ENCODE data around the gene SIK1.
"Not testable (repeated sequence)": the region's sequence is repeated elsewhere in the genome, so short reads cannot be mapped to it uniquely, and the experiment has no call there.

DNA sequence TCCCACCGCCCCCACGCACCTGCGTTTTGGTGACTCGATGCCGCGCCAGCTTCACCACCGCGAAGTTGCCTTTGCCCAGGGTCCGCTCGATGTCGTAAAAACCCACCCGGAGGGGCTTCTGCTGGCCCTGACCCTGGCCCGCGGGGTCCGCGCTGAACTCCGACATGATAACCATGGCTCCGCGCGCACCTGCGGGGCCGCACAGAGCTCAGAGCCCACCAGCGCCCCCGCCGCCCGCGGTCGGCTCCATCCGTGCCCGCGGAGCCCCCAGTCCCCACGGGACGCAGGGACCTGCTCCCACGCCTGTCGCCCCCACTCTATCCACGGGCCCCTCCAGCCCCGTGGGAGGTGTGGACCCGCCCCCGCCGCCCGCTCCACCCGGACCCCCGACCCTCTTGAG, 927 bp downstream of the SIK1 start:
- TF ChIP-seq, protein P1, sequence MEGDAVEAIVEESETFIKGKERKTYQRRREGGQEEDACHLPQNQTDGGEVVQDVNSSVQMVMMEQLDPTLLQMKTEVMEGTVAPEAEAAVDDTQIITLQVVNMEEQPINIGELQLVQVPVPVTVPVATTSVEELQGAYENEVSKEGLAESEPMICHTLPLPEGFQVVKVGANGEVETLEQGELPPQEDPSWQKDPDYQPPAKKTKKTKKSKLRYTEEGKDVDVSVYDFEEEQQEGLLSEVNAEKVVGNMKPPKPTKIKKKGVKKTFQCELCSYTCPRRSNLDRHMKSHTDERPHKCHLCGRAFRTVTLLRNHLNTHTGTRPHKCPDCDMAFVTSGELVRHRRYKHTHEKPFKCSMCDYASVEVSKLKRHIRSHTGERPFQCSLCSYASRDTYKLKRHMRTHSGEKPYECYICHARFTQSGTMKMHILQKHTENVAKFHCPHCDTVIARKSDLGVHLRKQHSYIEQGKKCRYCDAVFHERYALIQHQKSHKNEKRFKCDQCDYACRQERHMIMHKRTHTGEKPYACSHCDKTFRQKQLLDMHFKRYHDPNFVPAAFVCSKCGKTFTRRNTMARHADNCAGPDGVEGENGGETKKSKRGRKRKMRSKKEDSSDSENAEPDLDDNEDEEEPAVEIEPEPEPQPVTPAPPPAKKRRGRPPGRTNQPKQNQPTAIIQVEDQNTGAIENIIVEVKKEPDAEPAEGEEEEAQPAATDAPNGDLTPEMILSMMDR (IDR thresholded peaks at IDR 0.05): not testable (repeated sequence)
- TF ChIP-seq POLR2A (IDR thresholded peaks at IDR 0.05): not testable (repeated sequence)
